Dermis microvascular lymphatic vessel endothelial cell (primary cell): ENCODE results near the gene SMARCA2. TPM values are rescaled to one million over a fixed set of nuclear protein-coding genes. Genes with fewer than 3 reads are reported as not detected.
"Not testable (repeated sequence)": the region's sequence is repeated elsewhere in the genome, so short reads cannot be mapped to it uniquely, and the experiment has no call there.

Experiments
- DNase-seq, 2 donors: peaks; one replicate each; pipeline versions ENCODE4 v3.0.0 to v3.0.0-alpha.2; 2010; ENCODE audit warnings: low read depth in 2 of 2
- total RNA-seq: library from RNA; depleted of rRNA; stranded (reverse); fragments of >200 nt; gene quantifications from 2 replicates; pipeline ENCODE4 v1.2.1, GENCODE V29; 2014

Gene SMARCA2
- total RNA-seq, 1 donor from 2014 or later: 51.3 TPM

DNA sequence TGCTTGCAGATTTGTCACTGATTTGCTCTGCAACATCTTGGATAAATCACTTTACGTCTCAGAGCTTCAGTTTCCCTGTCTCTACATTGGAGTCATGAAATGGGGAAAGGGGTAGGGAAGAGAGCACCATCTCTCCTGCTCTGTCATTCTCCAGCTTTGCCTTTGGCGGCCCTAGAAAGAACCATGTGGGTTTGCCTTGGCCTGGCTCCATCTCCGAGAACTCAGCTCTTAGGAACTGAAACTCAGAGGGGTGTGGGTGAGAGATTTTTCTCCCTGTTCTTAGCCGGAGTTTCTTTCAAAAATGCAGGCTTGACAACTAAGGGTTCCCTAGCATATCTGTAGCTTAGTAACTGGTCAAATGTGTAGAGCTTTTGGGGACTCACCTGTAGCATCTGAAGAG, 123.5 kb downstream of the SMARCA2 start:
- no peak for DNase-seq

- no peak for DNase-seq
Observed at GRCh38 chr9:2140600-2141223, 125.6 kb downstream of the SMARCA2 start.

- DNase-seq: no peak
Observed at GRCh38 chr9:2142212-2142611, 127.1 kb downstream of the SMARCA2 start.

DNA sequence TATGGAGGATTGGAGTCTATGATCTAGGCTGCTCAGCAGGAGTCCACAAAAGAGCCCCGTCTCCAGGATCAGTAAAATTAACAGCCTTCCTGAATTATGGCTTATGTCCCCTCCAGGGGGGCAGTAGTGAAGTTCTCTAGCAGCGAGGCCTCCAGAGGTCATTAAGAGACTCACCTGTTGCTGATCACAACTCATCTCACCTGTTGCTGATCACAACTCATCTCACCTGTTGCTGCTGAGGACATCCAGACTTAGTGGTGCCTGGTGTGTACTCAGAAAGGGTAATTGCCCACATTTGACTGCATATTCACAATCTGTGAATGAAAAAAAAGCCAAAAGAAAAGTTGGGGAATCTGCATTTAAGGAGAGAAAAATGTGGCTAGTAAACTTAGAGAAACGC, 129.5 kb downstream of the SMARCA2 start:
- DNase-seq: no peak

- no peak for DNase-seq
Observed at GRCh38 chr9:2145746-2146145, 130.6 kb downstream of the SMARCA2 start.

- DNase-seq: not testable (repeated sequence)
Observed at GRCh38 chr9:2146700-2147099, 131.6 kb downstream of the SMARCA2 start.

GRCh38 chr9:2150338-2150737, 135.2 kb downstream of the SMARCA2 start:
- DNase-seq: no peak

GRCh38 chr9:2151171-2151570, 136.0 kb downstream of the SMARCA2 start:
- DNase-seq: no peak

- no peak for DNase-seq
Observed at GRCh38 chr9:2152966-2153629, 138.0 kb downstream of the SMARCA2 start.

DNA sequence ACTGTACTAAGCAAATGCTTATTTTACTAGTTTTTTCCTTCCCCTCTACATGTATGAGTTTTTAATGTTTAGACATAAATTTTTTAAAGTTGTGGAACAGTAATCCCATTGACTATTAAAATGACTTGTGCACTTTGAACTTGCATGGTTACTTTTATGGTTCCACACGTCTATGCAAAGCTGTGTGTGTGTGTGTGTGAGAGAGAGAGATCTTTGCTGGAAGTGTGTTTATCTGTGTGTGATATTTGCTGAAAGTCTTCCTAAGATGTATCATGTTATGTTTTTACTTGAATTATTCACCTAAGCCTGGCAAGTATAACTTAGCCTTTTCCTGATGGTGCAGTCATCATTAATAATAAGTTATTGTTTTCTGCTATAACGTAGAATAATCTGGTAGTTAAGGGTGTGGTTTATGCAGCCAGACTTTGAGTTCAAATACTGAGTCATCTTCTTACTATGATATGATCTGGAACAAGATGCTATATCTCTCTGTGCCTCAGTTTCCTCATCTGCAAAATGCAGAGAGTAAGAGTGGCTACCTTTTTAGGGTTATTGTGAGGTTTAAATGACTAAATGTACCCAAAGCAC, 138.6 kb downstream of the SMARCA2 start:
- DNase-seq: no peak

DNA sequence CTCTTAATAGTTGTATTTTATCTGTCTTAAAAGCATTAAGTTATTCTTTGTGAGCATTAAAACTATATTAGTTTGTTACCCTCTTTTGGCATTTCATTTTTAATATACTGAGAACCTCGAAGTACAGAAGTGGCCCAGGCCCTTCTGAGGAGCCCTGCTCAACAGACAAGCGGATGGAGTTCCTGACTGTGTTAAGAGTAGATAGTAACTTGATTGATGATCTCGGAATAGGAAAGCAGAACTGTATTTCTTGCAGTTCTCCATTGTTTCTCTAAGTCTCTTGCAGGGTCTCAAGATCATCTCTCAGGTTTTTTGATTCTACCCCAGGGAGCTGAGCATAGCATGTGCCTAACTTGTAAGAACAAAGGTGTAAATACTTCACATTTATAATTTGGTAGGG, 139.6 kb downstream of the SMARCA2 start:
- no peak for DNase-seq

GRCh38 chr9:2155966-2156365, 140.8 kb downstream of the SMARCA2 start:
- DNase-seq: no peak

GRCh38 chr9:2157277-2158110, 142.3 kb downstream of the SMARCA2 start:
- DNase-seq: peak in 1 of 2 donors; percentile 61

- peak; percentile 62 to 76 for DNase-seq
Observed at GRCh38 chr9:2158111-2158610, 143.0 kb downstream of the SMARCA2 start.

GRCh38 chr9:2158766-2159430, 143.8 kb downstream of the SMARCA2 start:
- no peak for DNase-seq

DNA sequence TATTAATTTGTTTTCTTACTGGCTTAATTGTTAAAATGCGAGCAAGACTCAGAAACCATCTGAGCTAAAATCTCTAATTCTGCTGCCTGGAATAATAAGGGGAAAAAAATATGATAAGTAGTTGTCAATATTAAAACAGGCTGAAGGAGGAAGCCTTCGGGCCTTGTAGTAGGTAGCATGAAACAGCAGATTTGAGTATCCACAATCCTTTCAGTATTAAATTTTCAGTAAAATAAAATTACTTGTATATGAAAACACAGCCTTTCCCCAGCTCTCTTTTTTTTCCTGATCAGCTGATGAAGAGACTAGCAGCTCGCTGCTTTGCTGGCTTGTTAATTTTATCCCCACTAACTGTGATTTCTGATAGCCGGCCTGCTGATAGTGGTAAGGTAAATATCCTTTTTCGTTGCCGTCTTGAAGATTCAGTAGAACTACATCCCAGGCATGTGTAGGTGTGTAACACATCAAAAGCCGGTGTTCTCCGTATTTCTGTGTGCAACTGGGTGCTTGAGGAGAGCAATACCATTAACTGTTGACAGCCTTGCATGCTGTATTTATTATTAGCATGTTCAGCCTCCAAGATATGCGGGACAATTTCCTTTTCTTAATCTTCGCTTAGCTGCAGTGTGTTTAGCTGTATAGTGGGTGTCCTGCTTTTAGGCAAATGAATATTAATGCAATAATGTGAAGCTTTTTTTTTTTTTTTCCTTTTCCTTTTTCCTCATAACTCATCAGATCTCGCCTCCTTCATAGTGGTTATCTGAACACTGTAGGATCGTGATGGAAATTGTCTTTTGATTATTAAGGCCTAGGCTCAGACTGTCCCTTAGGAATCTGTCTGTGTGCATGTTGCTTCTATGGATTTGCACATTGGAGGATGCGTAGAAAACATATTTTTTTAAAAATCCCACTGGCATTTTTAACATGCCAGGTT, 144.6 kb downstream of the SMARCA2 start:
- DNase-seq: peak in 1 of 2 donors; percentile 17

DNA sequence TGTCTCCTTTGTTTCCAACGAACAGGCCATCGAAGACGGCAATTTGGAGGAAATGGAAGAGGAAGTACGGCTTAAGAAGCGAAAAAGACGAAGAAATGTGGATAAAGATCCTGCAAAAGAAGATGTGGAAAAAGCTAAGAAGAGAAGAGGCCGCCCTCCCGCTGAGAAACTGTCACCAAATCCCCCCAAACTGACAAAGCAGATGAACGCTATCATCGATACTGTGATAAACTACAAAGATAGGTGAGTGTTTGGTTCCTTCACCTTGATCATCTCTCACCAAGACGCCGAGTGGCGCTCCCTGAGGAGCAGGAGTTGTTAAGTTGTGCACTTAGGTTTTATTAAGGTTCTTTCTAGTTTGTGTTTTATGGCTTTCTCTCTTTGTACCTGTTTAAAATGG, 146.5 kb downstream of the SMARCA2 start:
- no peak for DNase-seq

DNA sequence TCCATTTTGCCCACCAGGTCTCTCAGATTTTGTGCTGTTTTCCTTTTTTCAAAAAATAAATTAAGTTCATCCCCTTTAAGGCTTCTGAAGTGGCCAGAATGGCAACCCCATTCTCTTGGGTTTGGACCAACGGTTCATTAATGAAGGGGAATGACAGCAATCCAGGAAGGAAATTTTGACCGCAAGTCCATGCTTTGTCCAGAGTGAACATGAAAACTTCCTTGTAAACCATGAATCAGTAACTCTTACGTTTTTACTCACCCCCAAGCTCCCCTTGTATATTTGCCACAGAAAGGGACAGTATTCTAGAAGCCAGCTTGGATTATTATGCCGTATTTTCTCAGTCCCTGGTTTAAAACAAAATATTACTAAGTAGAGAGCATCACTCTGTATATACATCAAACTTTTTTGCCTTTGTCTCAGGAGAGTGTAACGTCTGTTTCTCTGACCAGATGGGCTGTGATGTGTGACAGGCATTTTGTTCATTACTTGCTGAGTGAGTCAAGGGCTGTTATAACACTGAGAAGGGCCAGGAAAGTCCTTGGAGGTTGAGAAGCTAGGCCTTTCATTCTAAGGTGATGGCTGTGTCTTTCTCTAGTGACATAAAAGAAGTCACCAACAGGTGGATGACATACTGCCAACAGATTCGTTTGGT, 148.2 kb downstream of the SMARCA2 start:
- DNase-seq: peak in 1 of 2 donors; percentile 8

- no peak for DNase-seq
Observed at GRCh38 chr9:2164268-2164667, 149.1 kb downstream of the SMARCA2 start.

GRCh38 chr9:2166203-2166602, 151.1 kb downstream of the SMARCA2 start:
- no peak for DNase-seq
